Skeletal muscle tissue (tissue), 4 donors: ENCODE data around the gene C22orf31. TPM values are rescaled to one million over a fixed set of nuclear protein-coding genes. Genes with fewer than 3 reads are reported as not detected.

Experiments used
- H3K27ac ChIP-seq: one replicate; pipeline ENCODE4 v1.7.0; 2013; ENCODE audit warnings: mild to moderate bottlenecking, low read depth, low read length, inconsistent platforms
- H3K27me3 ChIP-seq, 3 donors: one replicate each; pipeline ENCODE4 v1.7.0; 2013; ENCODE audit warnings: low read length in 3 of 3; ENCODE audit not compliant: control insufficient read depth in 3 of 3, insufficient read depth in 3 of 3
- H3K36me3 ChIP-seq, 3 donors: one replicate each; pipeline ENCODE4 v1.7.0; 2013; ENCODE audit warnings: low read length in 3 of 3; ENCODE audit not compliant: control insufficient read depth in 3 of 3, insufficient read depth in 3 of 3
- H3K4me1 ChIP-seq, 3 donors: one replicate each; pipeline ENCODE4 v1.7.0; 2013; ENCODE audit warnings: low read length in 3 of 3, mild to moderate bottlenecking in 3 of 3; ENCODE audit not compliant: control insufficient read depth in 3 of 3, insufficient read depth in 3 of 3
- H3K4me3 ChIP-seq, 3 donors: one replicate each; pipeline ENCODE4 v1.7.0; 2013; ENCODE audit warnings: low read length in 3 of 3
- H3K9ac ChIP-seq, 3 donors: one replicate each; pipeline ENCODE4 v1.7.0; 2013; ENCODE audit warnings: low read length in 3 of 3, mild to moderate bottlenecking in 3 of 3, moderate library complexity in 2 of 3, low read depth in 1 of 3
- H3K9me3 ChIP-seq, 3 donors: one replicate each; pipeline ENCODE4 v1.7.0; 2013; ENCODE audit warnings: low read length in 3 of 3; ENCODE audit not compliant: control insufficient read depth in 3 of 3
- total RNA-seq: library from RNA; depleted of rRNA; stranded (reverse); fragments of >200 nt; gene quantifications from one replicate; pipeline ENCODE4 v1.2.3, GENCODE V29; 2014
- donor health status: Osteomylitis.

C22orf31 gene
- total RNA-seq, 1 donor from 2014 or later, result 1.6 TPM

- Histone ChIP-seq H3K27me3 (no peaks in the 10 kb centered on the region), H3K9me3 (peaks cover 0 to 3% (median 0%) of the 10 kb centered on the region in 3 donors), H3K27ac (no peak overlapping the region), H3K4me3 (no peak overlapping the region), H3K36me3 (no peaks in the 10 kb centered on the region), H3K4me1 (peaks cover 10 to 18% (median 12%) of the 10 kb centered on the region in 3 donors), H3K9ac (no peak overlapping the region)
These were observed 46.9 kb downstream of the C22orf31 start for GRCh38 chr22:29014773-29015172.

DNA sequence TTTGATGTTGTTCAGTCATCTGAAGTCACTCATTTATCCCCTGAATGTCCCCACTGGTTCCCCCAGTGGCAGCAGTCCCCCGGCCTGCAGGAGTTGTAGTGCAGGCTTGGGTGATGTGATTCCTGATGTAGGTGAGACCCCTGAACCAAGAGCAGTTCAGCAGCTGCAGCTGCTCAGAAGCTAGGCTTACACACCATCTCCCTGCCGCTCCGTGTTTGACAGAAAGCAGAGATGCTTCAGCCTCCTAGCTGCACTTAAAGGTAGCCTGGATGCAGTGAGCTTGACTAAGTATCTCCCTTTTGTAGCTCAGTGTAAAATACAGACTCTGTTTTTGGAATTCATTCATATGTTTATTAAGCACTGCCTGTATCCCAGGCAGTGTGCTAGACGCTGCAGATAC lies 47.3 kb downstream of the C22orf31 start:
- peaks cover 0 to 3% (median 0%) of the 10 kb centered on the region in 3 donors for H3K9me3 ChIP-seq
- H3K4me1 ChIP-seq, result peaks cover 10 to 18% (median 12%) of the 10 kb centered on the region in 3 donors
- no peaks in the 10 kb centered on the region for H3K27me3 ChIP-seq
- no peak overlapping the region for H3K9ac ChIP-seq
- no peak overlapping the region for H3K4me3 ChIP-seq
- no peaks in the 10 kb centered on the region for H3K36me3 ChIP-seq
- H3K27ac ChIP-seq, result no peak overlapping the region

- peaks cover 12 to 31% (median 20%) of the 10 kb centered on the region in 3 donors for H3K4me1 ChIP-seq
- no peaks in the 10 kb centered on the region for H3K36me3 ChIP-seq
- H3K27ac ChIP-seq, result no peak overlapping the region
- no peak overlapping the region for H3K4me3 ChIP-seq
- no peaks in the 10 kb centered on the region for H3K27me3 ChIP-seq
- H3K9ac ChIP-seq, result no peak overlapping the region
- H3K9me3 ChIP-seq, result no peaks in the 10 kb centered on the region
These were observed 48.7 kb downstream of the C22orf31 start for GRCh38 chr22:29012952-29013351.

- Histone ChIP-seq H3K27ac (no peak overlapping the region), H3K36me3 (no peaks in the 10 kb centered on the region), H3K4me1 (peaks cover 12 to 31% (median 20%) of the 10 kb centered on the region in 3 donors), H3K9ac (no peak overlapping the region), H3K27me3 (no peaks in the 10 kb centered on the region), H3K4me3 (no peak overlapping the region), H3K9me3 (no peaks in the 10 kb centered on the region)
These were observed 49.6 kb downstream of the C22orf31 start for GRCh38 chr22:29012101-29012433.

DNA sequence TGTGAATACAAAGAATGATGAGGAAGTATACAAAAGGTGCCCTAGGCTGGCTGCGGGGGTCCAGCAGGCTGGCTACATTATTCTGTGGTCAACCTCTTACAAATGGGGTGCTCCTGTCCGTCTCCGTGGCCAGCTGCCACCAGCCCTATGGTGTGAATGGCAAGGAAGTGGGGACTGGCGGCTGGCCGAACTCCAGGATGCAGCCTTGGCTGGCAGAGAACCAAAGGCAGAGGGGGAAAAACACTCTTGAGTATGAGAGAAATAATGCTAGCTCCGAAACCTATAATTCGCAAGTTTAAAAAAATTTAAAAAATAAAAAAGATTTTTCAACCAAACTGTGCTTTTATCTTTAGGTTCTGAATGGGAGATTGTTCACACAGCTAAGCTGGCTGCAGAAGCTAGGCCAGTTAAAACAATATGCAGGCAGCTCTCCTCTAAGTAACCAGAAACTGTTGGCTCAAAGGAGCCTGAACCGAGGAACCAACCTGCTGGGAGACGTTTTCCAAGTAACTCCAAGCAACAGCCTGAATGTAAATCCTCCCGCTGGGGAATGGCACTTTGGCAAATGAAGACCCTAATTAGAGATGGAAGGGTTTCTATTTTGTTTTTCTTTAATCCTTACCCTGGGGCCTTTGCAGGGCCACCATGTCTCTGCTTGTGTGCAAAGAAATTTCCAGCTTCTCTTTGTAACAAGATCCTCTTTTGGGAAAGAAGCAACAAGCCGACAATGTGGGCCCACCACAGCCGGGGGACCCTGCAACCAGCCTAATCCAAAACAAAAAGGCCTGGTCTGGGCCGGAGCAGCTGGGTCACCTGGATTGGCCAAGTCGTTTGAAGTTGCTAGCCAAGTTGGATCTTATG lies 50.2 kb downstream of the C22orf31 start:
- H3K4me1 ChIP-seq, result peaks cover 12 to 31% (median 20%) of the 10 kb centered on the region in 3 donors
- H3K27ac ChIP-seq, result no peak overlapping the region
- no peak overlapping the region for H3K9ac ChIP-seq
- no peaks in the 10 kb centered on the region for H3K36me3 ChIP-seq
- no peak overlapping the region for H3K4me3 ChIP-seq
- no peaks in the 10 kb centered on the region for H3K27me3 ChIP-seq
- no peaks in the 10 kb centered on the region for H3K9me3 ChIP-seq

- Histone ChIP-seq H3K27me3 (no peaks in the 10 kb centered on the region), H3K9me3 (no peaks in the 10 kb centered on the region), H3K4me3 (no peak overlapping the region), H3K9ac (no peak overlapping the region), H3K27ac (no peak overlapping the region), H3K36me3 (no peaks in the 10 kb centered on the region), H3K4me1 (peaks cover 20 to 45% (median 34%) of the 10 kb centered on the region in 3 donors)
These were observed 52.5 kb downstream of the C22orf31 start for GRCh38 chr22:29009148-29009547.

Other genes starting within 250 kb of the C22orf31 start
- 7.3 TPM for gene ZNRF3, start 178.3 kb downstream of the C22orf31 start, total RNA-seq
- gene KREMEN1, start 11.2 kb upstream of the C22orf31 start, total RNA-seq, result 43.8 TPM
- gene EMID1, start 144.1 kb upstream of the C22orf31 start, total RNA-seq, result 6.3 TPM
- 6.8 TPM for gene RHBDD3, start 206.2 kb upstream of the C22orf31 start, total RNA-seq
- 84.5 TPM for gene EWSR1, start 206.4 kb upstream of the C22orf31 start, total RNA-seq
- 3.1 TPM for gene GAS2L1, start 244.8 kb upstream of the C22orf31 start, total RNA-seq